SHP77 treated with DMSO at 0.1 percent for 48 hours (cell line): ENCODE data around the gene PPFIBP2.

Source experiments
- DNase-seq: peaks from one replicate; lab custom pipeline; 2025; lab: John Stamatoyannopoulos, UW

Gene PPFIBP2

GRCh38 chr11:7527029-7527428 lies 13.2 kb downstream of the PPFIBP2 start:
- DNase-seq = no peak

- DNase-seq = no peak
Measured at GRCh38 chr11:7528514-7529049, 14.8 kb downstream of the PPFIBP2 start.

- DNase-seq = no peak
Measured at GRCh38 chr11:7530013-7530640, 16.3 kb downstream of the PPFIBP2 start.

GRCh38 chr11:7531011-7531410 lies 17.2 kb downstream of the PPFIBP2 start:
- no peak for DNase-seq

- DNase-seq = no peak
Measured at GRCh38 chr11:7532405-7533145, 18.8 kb downstream of the PPFIBP2 start.

GRCh38 chr11:7533199-7534041 lies 19.6 kb downstream of the PPFIBP2 start:
- no peak for DNase-seq

GRCh38 chr11:7534042-7534378 lies 20.2 kb downstream of the PPFIBP2 start:
- DNase-seq = no peak

GRCh38 chr11:7536100-7536499 lies 22.3 kb downstream of the PPFIBP2 start:
- DNase-seq = no peak

- DNase-seq = no peak
Measured at GRCh38 chr11:7537265-7537664, 23.5 kb downstream of the PPFIBP2 start.

GRCh38 chr11:7538031-7538430 lies 24.2 kb downstream of the PPFIBP2 start:
- no peak for DNase-seq

GRCh38 chr11:7538466-7539454 lies 25.0 kb downstream of the PPFIBP2 start:
- DNase-seq = no peak

- DNase-seq = no peak
Measured at GRCh38 chr11:7540830-7541555, 27.2 kb downstream of the PPFIBP2 start.

- no peak for DNase-seq
Measured at GRCh38 chr11:7543302-7543701, 29.5 kb downstream of the PPFIBP2 start.

- no peak for DNase-seq
Measured at GRCh38 chr11:7544021-7544420, 30.2 kb downstream of the PPFIBP2 start.

- DNase-seq = no peak
Measured at GRCh38 chr11:7545611-7546010, 31.8 kb downstream of the PPFIBP2 start.

- no peak for DNase-seq
Measured at GRCh38 chr11:7546324-7546791, 32.6 kb downstream of the PPFIBP2 start.

GRCh38 chr11:7547687-7548086 lies 33.9 kb downstream of the PPFIBP2 start:
- no peak for DNase-seq

GRCh38 chr11:7548659-7549274 lies 35.0 kb downstream of the PPFIBP2 start:
- no peak for DNase-seq

GRCh38 chr11:7549681-7550080 lies 35.9 kb downstream of the PPFIBP2 start:
- DNase-seq = no peak

GRCh38 chr11:7551571-7551970 lies 37.8 kb downstream of the PPFIBP2 start:
- DNase-seq = no peak
